ENCODE results near the gene ATP11B. TPM values are rescaled to one million over a fixed set of nuclear protein-coding genes. Genes with fewer than 3 reads are reported as not detected.

The ATP11B gene
- total RNA-seq, 1 experiment from 2014 or later, result 70.1 TPM

- no peak overlapping the region for H3K4me3 ChIP-seq (ENCODE audit: low read depth, low read length, poor library complexity, severe bottlenecking)
- H3K9me3 ChIP-seq (ENCODE audit: low read depth, low read length, poor library complexity, severe bottlenecking), result no peaks in the 10 kb centered on the region
- no TSS peak for BruUV-seq (replicated peaks)
- CTCF ChIA-PET, result no interaction called here
- H3K27ac ChIP-seq (ENCODE audit: low read depth, low read length, poor library complexity, severe bottlenecking), result peak overlapping the region; percentile 3
- DNase-seq (ENCODE audit: low spot score), result no peak
- peaks cover 36% of the 10 kb centered on the region for H3K4me1 ChIP-seq (ENCODE audit: insufficient read depth, low read length, poor library complexity, severe bottlenecking)
- POLR2A ChIA-PET (ENCODE audit: low non-redundant PET), result no interaction called here
- TF ChIP-seq EZH2 (IDR thresholded peaks at IDR 0.05; ENCODE audit: borderline replicate concordance, low read depth, low read length, poor library complexity, severe bottlenecking), result no peak
- TF ChIP-seq, protein P1, sequence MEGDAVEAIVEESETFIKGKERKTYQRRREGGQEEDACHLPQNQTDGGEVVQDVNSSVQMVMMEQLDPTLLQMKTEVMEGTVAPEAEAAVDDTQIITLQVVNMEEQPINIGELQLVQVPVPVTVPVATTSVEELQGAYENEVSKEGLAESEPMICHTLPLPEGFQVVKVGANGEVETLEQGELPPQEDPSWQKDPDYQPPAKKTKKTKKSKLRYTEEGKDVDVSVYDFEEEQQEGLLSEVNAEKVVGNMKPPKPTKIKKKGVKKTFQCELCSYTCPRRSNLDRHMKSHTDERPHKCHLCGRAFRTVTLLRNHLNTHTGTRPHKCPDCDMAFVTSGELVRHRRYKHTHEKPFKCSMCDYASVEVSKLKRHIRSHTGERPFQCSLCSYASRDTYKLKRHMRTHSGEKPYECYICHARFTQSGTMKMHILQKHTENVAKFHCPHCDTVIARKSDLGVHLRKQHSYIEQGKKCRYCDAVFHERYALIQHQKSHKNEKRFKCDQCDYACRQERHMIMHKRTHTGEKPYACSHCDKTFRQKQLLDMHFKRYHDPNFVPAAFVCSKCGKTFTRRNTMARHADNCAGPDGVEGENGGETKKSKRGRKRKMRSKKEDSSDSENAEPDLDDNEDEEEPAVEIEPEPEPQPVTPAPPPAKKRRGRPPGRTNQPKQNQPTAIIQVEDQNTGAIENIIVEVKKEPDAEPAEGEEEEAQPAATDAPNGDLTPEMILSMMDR (conservative IDR thresholded peaks at IDR 0.05; ENCODE audit: low read depth, low read length), result no peak
- H3K36me3 ChIP-seq (ENCODE audit: insufficient read depth, low read length, poor library complexity, severe bottlenecking), result peaks cover 5% of the 10 kb centered on the region
- no peaks in the 10 kb centered on the region for H3K27me3 ChIP-seq (replicated peaks; ENCODE audit: insufficient read depth, low read depth, low read length, poor library complexity)
- intact Hi-C loops (cut with micrococcal nuclease; ENCODE audit: unreplicated experiment), result no loop called here
Observed at GRCh38 chr3:182967218-182968204, 174.2 kb downstream of the ATP11B start.

- no peak for TF ChIP-seq EZH2 (IDR thresholded peaks at IDR 0.05; ENCODE audit: borderline replicate concordance, low read depth, low read length, poor library complexity, severe bottlenecking)
- TF ChIP-seq, protein P1 (conservative IDR thresholded peaks at IDR 0.05; ENCODE audit: low read depth, low read length), result no peak
- Histone ChIP-seq H3K4me3 (ENCODE audit: low read depth, low read length, poor library complexity, severe bottlenecking) (no peak overlapping the region), H3K27me3 (replicated peaks; ENCODE audit: insufficient read depth, low read depth, low read length, poor library complexity) (no peaks in the 10 kb centered on the region), H3K9me3 (ENCODE audit: low read depth, low read length, poor library complexity, severe bottlenecking) (no peaks in the 10 kb centered on the region), H3K36me3 (ENCODE audit: insufficient read depth, low read length, poor library complexity, severe bottlenecking) (no peaks in the 10 kb centered on the region), H3K27ac (ENCODE audit: low read depth, low read length, poor library complexity, severe bottlenecking) (peak overlapping the region; percentile 71), H3K4me1 (ENCODE audit: insufficient read depth, low read length, poor library complexity, severe bottlenecking) (peaks cover 36% of the 10 kb centered on the region)
- CTCF ChIA-PET, result no interaction called here
- POLR2A ChIA-PET (ENCODE audit: low non-redundant PET), result no interaction called here
- intact Hi-C loops (cut with micrococcal nuclease; ENCODE audit: unreplicated experiment), result no loop called here
- DNase-seq (ENCODE audit: low spot score), result peak; percentile 73
- BruUV-seq (replicated peaks), result no TSS peak
Observed at GRCh38 chr3:182969277-182969676, 176.0 kb downstream of the ATP11B start.

DNA sequence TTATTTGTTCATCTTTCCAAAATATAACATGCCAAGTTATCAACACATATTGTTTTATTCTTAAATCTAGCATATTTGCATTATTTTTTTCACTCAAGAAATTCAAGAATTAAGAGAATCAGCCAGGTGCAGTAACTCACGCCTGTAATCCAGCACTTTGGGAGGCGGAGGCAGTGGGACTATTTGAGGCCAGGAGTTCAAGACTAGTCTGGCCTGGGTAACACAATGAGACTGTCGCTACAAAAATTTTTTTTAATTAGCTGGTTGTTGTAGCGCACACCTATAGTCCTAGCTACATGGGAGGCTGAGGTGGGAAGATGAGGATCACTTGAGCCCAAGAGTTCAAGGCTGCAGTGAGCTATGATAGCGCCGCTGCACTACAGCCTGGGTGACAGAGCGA is 176.5 kb downstream of the ATP11B start:
- intact Hi-C loops (cut with micrococcal nuclease; ENCODE audit: unreplicated experiment), result no loop called here
- no peak for DNase-seq (ENCODE audit: low spot score)
- TF ChIP-seq, protein P1 (conservative IDR thresholded peaks at IDR 0.05; ENCODE audit: low read depth, low read length), result no peak
- TF ChIP-seq EZH2 (IDR thresholded peaks at IDR 0.05; ENCODE audit: borderline replicate concordance, low read depth, low read length, poor library complexity, severe bottlenecking), result no peak
- H3K27ac ChIP-seq (ENCODE audit: low read depth, low read length, poor library complexity, severe bottlenecking), result peak overlapping the region; percentile 71
- no TSS peak for BruUV-seq (replicated peaks)
- no peaks in the 10 kb centered on the region for H3K9me3 ChIP-seq (ENCODE audit: low read depth, low read length, poor library complexity, severe bottlenecking)
- CTCF ChIA-PET, result no interaction called here
- POLR2A ChIA-PET (ENCODE audit: low non-redundant PET), result no interaction called here
- no peak overlapping the region for H3K4me3 ChIP-seq (ENCODE audit: low read depth, low read length, poor library complexity, severe bottlenecking)
- H3K4me1 ChIP-seq (ENCODE audit: insufficient read depth, low read length, poor library complexity, severe bottlenecking), result peaks cover 41% of the 10 kb centered on the region
- no peaks in the 10 kb centered on the region for H3K36me3 ChIP-seq (ENCODE audit: insufficient read depth, low read length, poor library complexity, severe bottlenecking)
- H3K27me3 ChIP-seq (replicated peaks; ENCODE audit: insufficient read depth, low read depth, low read length, poor library complexity), result no peaks in the 10 kb centered on the region

Measured in A673 (cell line).